GM19468 (cell line): Measurements from ENCODE around the gene SLC39A5.
A peak's percentile ranks its signal among the peaks of the same experiment; 100 is the strongest.
"Not testable (repeated sequence)": the region's sequence is repeated elsewhere in the genome, so short reads cannot be mapped to it uniquely, and the experiment has no call there.

Experiments
- ATAC-seq: cut with Tn5 transposase; IDR thresholded peaks from one replicate; pipeline ENCODE4 v1.9.1; 2021; ENCODE audit warnings: mild to moderate bottlenecking, moderate library complexity, moderate number of reproducible peaks; ENCODE audit not compliant: unreplicated experiment; ENCODE audit errors: extremely low read depth

SLC39A5 gene

DNA sequence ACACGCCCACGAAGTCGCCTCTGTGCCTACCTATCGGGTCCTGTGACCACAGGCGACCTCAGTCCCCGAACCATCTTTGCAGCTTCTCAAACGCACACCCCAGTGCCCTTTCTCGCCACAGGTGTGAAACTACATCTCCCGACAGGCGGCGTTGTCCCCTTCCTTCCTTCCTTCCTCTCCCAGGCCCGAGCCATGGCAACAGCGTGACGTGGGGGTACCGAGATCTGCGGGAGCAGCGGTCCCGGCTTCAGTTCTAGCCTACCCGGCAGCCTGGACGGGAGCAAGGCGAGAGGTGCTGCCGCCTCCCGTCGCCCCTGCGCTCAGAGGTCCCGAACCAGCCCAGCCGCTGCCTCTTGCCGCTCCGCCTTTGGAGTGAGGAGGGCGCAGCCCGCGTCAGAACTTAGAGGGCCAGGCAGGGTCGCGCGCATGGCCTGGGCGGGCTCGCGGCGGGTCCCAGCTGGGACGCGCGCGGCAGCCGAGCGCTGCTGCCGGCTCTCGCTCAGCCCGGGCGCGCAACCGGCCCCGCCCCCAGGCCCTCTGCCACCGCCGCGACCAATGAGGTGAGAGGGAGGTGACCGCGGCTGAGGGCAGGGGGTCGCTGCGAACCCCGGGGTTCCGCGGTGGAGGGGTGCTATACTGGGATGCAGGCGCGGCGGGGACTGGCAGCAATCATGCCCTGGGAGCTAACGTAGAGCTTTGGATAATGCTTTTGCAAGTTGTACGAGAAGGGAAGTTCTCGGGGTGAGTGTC is 37.0 kb downstream of the SLC39A5 start, which contains the start of gene COQ10A:
Gene COQ10A (plus strand): TSS at position 250 of the 750 bp plus-strand sequence. CDS start 177 bp downstream, at position 427.
- peak; percentile 73 for ATAC-seq

- ATAC-seq: no peak
These were observed 37.7 kb downstream of the SLC39A5 start for GRCh38 chr12:56267443-56268071.

- no peak for ATAC-seq
These were observed 41.2 kb downstream of the SLC39A5 start for GRCh38 chr12:56271031-56271430.

DNA sequence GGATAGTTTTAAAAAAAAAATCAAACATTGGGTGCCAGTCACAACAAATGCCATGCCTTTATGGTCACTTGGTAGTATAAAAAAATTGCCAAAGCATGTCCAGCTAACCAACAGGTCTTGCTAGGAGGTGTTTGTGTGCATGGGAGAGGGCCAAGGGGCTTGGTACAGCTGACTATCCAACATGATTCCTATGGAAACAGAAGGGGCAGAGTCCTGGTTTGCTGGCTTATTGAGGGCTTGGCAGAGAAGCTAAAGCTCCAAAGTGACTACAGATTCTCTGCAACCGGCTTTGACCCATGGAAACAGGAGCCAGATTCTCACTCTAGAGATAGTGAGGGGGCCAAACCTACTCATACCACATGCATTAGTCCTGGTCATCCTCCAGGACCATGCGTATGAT is 42.6 kb downstream of the SLC39A5 start:
- not testable (repeated sequence) for ATAC-seq

DNA sequence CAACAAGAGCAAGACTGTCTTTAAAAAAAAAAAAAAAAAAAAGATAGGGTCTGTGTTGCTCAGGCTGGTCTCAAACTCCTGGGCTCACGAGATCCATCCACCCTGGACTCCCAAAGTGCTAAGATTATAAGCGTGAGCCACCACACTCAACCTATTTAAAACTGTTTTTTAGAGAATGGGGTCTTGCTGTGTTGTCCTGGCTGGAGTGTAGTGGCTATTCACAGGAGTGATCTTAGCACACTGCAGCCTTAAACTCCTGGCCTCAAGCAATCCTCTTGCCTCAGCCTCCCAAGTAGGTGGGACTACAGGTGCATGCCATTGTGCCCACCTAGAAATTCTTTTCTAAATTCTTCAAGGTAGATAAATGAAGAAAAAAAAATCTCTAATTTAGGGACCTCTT is 44.4 kb downstream of the SLC39A5 start:
- ATAC-seq: no peak

DNA sequence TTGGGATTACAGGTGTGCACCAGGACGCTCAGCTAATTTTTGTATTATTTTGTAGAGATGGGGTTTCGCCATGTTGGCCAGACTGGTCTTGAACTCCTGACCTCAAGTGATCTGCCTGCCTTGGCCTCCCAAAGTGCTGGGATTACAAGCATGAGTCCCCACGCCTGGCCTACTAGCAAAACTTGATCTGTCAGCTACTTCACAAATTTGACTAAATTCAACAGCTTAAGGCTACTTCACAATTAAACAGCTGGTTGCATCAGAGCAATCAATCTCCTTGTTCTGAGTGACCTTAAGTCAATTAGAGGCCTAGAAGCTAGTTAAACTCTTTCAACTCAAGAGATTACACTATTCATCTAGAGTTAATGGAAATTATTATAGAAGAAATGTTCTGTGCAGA is 49.1 kb downstream of the SLC39A5 start:
- ATAC-seq: no peak

GRCh38 chr12:56280849-56281248 is 51.0 kb downstream of the SLC39A5 start:
- no peak for ATAC-seq

GRCh38 chr12:56282030-56282429 is 52.2 kb downstream of the SLC39A5 start:
- ATAC-seq: no peak

- ATAC-seq: no peak
These were observed 52.7 kb downstream of the SLC39A5 start for GRCh38 chr12:56282579-56282978.

- not testable (repeated sequence) for ATAC-seq
These were observed 54.4 kb downstream of the SLC39A5 start for GRCh38 chr12:56284263-56284662.

DNA sequence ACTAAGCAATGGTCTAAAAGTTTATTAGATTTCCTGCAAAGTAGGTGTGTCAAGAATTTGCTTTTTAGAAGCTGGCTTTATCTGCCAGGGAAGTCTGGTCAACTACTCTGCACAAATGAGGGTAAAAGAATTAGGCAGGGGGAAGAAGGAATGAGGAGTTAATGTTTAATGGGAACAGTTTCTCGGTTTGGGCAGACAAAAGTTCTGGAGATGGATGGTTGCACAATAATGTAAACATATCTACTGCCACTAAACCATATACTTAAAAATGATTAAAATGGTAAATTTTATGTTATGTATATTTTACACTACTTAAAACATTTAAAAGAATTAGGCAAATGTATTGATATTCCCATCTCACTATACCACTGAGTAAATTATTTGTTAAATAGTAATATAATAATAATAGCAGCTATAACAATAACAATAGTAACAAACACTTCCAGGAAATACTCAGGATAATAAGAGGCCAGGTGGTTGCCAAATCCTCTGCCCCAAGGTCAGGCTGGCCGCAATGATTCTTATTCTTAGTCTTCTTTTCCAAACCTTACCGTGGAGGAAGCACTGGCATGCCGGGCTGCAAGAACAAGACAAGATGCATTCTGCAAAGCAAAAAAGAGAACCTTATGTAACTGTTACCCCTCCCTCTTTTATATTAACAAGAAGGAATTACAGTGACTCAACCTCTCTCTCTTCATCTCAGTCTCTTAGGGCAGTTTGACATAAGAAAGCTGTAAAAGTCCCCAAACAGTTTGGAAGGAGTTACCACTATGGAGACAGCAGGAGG is 56.4 kb downstream of the SLC39A5 start:
- no peak for ATAC-seq
